GM18502 (cell line): ENCODE results near the gene AMOTL2.

Experiments
- ATAC-seq: cut with Tn5 transposase; IDR thresholded peaks from one replicate; pipeline ENCODE4 v1.9.1; 2021; ENCODE audit warnings: mild to moderate bottlenecking; ENCODE audit not compliant: unreplicated experiment, poor library complexity

Gene AMOTL2

DNA sequence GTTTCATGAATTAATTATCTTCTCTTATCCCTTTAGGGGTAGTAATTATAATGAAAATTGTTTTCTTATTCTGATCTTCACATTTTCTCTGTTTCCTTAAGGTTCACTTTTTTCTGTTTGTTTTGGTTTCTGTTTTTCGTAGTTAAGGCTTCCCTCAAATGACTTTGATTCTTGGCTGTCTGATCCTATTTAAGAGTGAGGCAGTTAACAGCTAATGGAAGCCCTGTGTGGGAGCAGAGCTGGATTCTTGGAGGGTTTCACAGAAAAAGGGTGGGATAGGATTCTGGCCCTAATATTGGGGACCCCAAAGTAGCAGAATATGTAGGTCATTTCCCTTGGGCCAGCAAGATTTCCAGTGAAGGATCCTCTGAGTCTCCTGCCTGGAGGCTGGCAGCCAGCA, 6.8 kb upstream of the AMOTL2 start:
- no peak for ATAC-seq

DNA sequence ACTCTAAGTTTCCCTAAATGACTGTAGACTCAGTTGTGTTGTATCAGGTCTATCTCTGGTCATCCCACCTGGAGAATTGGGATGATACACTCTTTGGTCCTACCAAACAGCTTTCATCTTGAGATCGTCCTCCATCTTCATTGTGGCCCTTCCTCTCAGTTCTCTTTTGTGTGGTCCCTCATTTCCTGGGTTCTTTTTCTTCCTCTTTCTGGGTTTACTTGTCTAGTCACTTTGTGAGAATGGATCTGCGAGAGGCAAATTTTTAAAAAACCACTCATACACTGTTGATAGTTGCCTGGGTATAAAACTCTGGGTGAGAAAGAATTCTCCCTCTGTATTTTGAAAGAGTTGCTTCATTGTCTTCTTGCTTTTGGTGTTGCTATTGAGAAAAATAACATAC, 6.0 kb upstream of the AMOTL2 start:
- ATAC-seq: no peak

- no peak for ATAC-seq
These were observed 4.6 kb upstream of the AMOTL2 start for GRCh38 chr3:134378818-134379217.

DNA sequence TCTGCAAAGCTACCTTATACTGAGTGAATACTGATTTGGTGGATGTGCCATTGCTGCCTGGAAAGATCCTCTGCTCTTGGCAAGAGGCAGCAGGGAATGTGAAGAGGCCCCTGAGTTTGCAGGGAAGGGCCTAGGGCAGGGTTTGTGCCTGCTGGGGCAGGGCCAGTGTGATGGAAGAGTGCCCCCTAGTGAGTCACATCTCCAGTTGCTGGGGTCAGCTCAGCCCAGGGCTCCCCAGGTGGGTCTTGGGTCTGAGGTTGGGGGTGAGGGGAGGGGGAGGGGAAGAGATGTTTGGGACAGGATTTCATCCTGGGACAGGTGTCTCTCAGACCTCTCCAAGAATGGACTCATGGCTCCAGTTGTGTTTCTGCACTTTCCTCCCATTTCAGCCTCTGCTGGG, 4.1 kb upstream of the AMOTL2 start:
- ATAC-seq: no peak

DNA sequence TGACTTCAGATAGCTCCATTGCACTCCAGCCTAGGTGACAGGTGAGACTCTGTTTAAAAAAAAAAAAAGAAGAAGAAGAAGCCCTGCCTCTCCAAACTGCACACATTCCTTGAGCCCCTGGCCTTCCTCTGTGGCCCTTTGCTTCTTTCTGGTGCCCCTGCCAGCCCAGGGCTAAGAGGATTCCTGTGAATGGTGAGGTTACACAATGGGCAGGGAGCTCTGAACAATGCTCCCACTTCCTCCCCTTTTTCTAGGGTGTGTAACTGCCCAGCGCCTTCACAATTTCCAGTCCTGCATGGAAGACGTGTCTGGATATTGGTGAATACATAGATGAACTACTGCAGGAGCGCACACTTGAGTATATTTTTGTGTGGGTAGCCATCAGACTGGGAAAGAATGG, 3.6 kb upstream of the AMOTL2 start:
- no peak for ATAC-seq

DNA sequence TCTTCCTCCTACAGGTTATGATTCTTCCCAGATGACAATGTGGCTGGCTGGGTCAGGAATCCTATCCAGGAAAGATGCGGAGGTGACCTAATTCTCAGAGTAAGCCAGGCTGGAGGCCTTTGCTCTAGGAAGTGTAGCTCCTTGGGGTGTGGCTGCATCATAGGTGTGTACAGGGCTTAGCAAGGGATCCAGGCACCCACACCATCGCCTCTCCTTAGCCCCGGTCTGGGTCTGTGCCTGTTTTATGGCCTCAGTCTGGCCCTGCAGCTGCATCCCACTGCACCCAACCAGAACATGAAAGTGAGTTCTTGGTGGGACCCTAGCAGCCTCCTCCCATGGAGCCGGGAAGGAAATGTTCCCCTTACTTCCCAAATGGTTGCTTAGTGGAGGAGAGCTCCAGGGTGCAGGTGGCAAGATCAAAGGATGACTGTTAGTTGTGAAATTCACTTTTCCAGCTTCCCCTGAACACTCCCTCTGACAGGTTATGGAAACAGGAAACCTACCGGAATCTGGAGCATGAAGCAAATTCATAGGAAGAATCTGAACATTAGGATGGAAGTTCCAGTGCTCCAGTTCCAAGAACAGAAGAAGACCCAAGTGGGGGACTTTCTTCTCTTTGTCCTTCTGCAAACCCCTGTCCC, 2.7 kb upstream of the AMOTL2 start:
- ATAC-seq: no peak

DNA sequence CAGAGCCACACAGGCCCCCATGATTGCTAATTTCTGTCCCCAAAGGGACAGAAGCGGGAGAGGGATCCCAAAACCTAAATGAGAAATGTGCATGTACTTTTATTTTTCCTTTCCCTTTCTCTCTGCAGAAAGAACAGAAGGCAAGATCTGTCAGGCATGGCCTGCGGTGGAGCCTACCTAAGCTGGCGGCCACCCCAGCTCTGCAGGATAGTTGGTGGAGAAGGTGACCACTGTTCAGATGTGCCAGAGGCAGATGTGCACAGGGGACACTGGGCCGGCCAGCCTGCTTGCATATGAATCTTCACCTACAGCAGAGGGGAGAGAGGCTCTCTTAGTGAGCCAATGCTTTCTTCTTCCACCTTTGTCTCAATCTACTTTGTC, 2.1 kb upstream of the AMOTL2 start:
- ATAC-seq: no peak

- ATAC-seq: no peak
These were observed 1.5 kb upstream of the AMOTL2 start for GRCh38 chr3:134375582-134376384.

- ATAC-seq: no peak
These were observed 739 bp upstream of the AMOTL2 start for GRCh38 chr3:134374791-134375581.

DNA sequence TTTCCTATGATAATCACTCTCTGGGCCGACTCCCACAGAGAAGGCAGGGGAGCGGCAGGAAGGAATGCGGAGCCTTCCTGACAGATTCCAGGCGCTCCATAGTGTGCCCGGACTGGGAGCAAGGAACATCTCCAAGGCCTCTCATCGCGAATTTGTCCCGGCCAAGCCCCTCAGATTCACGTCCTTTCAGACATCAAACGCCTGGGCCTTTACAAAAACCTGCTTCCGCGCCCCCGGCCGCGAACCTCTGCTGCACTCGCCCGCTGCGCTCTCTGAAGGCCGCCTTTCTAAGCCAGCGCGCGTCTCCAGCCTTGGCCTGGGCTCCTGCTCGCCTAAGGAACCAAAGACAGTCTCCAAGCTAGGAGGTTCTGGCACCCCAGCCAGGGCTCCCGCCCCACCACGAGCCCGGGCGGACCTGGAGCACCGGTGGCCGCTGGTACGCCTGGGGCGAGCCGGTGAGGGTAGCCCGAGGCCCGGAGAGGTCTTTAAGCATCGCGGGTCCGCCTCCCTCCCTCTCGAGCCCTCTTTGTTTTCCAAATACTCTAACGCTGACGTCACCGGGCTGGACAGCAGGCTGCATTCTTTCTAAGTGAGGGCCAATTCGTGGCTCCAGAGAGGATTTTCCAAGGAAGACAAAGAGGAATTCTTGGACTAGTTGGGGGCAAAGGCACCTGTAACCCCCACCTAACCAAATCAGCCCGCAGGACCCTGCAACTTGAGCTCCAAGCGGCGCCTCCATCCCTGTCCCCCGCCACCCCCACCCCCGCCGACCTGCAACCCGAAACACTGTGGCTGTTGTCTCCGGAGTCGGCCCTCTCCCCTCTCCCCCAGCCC, 759 bp downstream of the AMOTL2 start:
- no peak for ATAC-seq

GRCh38 chr3:134372396-134373270, 1.6 kb downstream of the AMOTL2 start:
- no peak for ATAC-seq

DNA sequence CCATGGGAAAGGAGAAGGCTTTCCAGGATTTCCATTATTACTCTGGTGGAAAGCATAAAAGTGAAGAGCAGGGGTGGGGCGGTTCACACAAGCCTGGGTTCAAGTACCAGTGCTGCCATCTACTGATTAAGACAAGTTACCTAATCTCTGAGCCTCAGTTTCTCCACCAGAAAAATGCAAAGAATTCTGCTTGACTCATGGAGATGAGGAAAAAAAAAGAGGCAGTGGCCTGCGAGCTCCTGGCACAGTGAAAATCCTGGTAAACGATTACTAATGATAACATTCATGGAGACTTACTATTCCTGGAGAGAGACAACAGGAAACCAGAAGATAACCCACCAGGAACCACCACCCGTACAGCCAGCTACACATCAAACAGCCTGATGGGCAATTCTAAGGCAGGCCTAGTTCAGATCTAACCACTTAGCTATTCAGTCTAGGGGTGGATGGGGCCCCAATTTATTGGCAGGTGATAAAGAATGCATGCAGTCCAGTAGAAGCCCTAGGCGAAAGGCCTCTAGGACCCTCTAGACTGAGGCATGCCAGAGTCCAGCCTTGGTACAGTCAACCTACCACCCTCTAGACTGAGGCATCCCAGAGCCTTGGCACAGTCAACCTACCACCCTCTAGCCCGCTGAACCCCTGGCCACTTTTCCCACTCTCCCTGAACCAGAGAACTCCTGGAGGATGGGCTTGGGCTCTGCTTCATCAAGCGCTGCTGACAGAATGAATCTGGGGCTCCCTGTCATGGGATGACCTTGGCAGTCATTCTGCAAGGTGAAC, 2.5 kb downstream of the AMOTL2 start:
- ATAC-seq: no peak

GRCh38 chr3:134370611-134371531, 3.4 kb downstream of the AMOTL2 start:
- no peak for ATAC-seq

- no peak for ATAC-seq
These were observed 4.2 kb downstream of the AMOTL2 start for GRCh38 chr3:134369861-134370596.

DNA sequence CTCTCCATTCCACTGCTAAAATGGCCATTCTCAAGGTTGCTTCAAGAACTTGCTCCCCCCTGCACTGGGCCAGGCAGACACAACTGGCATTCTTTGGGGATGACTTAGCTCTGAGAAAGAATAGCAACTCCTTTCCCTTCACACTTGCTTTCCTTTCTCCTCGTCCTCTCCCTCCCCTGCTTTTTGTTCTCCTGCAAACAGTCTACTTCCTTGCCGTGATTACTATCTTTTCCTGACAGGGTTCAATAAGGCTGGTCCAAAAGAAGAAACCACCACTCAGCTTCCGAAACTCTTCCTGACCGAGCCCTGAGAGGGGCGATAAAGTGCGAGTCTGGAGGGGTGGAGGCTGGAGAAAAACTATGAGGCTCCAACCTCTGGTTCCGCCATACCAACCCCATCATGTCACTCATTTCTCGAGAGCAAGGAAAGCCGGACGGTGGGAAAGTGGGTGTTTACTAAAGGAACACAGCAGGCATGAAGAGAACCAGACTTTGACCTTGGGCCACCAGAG, 5.0 kb downstream of the AMOTL2 start:
- ATAC-seq: no peak

GRCh38 chr3:134368751-134369105, 5.5 kb downstream of the AMOTL2 start:
- no peak for ATAC-seq
